ENCODE measurements around the gene MRPS9.

MRPS9 gene

DNA sequence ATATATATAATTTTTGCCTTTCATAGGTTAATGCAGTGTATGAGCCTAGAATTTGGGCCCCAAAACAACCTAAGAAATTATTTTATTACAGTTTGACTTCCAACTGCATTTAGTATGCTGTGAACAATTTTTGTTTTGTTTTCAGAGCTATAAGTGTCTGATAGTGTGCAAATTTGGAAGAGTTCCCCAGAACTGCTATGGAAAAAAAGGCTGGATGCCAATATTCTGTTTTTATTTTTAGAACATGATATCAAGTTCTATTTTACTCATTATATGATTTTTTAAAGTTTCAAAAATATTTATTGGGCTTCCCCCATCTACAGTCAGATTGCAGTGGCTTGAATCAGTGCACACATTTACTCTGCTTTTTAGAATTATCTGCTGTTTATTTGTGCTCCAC lies 42.6 kb downstream of the MRPS9 start:
- DNase-seq: no peak

DNA sequence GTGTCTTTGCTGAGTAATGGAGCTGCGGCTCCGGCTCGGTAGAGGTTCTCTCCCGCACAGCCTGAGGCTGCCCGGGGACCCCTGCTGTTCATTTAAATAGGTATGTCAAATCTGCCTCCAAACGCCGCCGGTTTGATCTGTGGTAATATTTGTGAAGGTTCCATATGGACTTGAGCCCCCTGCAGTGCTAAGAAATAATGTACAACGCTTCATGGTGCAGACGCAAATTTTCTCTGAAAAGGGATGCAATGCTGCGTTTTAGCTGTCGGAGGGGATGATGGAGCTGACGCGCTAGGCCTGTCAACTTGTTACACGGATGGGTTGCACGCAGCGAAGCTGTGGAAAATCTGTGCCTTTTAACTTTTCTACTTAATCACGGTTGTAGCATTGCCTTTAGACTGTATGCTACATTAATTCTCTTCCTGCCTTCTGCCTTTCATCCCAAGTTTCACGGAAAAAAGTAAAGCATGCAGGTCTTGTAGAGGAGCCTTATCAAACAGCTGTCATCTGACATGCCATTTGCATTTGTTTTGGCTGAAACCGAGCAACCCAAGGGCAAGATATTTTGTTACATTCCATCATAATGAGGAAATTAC lies 43.2 kb downstream of the MRPS9 start:
- no peak for DNase-seq

DNA sequence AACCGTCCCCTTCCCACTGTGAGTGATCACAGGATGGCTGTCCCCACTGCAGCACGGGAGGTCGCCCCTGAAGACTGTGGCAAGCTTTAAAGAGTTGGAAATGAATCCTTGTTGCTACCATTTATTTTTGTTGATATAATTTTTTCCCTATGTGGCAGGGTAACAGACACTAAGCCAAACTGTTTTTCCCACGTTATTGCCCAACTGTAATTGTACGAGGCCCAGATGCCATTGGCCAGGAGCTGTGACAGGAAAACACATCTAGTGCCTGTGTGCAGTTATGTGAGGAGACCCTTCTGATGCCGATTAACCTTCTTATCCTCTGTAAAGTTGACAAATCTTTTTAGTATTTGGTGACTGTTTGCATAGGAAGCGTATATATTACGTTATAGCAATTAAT lies 44.2 kb downstream of the MRPS9 start:
- DNase-seq: no peak

DNA sequence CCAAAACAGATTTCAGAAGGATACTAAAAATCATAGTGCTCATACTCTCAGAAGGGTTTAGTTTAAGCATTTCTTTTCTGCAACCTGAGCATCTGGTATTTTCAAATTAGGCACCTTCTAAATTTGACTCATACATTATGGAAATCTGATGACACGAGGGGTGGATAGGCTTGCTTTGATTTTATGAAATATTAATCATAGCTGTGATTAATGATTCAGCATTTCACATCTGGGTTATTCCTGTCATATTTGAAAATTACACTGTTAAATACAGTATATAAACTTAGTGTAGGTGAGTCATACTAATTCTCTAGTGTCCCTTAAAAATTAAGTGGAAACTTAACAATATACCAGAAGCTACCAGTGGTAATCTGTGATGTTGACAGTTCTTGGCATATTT lies 47.7 kb downstream of the MRPS9 start:
- no peak for DNase-seq

DNA sequence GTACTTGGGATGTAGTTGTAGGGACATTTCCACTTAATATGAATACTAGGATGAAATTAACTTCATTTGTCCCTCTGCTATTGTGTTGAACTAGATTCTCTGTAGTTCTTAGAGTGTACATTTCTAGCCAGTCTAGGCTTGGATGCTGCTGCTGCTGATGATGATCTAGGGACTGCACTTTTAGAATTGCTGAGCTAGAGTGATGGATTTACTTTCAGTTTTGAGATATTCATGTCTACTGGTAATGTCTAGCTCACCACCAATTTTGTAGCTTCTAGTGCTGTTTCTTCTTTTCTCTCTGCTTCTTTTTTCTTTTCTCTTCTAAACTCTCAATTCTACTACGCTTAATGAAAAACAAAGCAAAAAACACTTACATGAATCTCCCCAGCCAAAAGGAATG lies 49.4 kb downstream of the MRPS9 start:
- DNase-seq: no peak

DNA sequence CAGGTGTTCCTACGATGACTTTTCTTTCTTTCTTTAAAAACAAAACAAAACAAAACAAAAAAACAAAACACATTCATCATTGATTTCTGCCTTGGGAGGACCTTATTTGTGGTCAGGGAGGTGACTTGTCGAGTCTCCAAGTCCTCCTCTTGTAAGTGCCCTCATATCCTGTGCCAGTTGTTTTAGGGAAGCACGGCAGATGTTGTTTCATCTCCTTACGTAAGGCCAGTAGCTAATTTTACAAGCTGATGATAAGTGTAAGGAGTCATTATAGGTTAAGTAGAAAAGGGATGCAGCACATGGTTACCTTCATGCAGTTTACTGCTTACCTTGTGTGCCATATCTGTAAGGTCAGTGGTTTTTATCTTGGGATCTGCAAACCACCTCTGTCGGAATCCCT lies 52.2 kb downstream of the MRPS9 start:
- DNase-seq: no peak

DNA sequence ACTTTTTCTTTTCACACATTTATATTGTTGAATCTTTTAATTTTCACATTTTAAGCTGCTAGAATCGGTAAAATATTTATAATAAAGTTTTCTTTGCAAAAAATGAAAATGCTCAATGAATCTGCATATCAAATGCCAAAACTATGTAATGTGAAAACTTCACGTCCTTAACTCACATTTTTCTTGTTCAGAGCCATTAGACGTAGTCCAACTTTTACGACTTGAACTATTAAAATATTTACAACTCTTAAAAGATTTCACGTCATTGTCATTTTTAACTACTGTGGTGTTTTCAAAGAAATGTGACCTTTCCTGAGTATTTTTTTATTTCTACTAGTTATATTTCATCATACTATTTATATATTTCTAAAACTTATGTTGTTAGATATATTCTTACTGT lies 54.9 kb downstream of the MRPS9 start:
- DNase-seq: no peak

DNA sequence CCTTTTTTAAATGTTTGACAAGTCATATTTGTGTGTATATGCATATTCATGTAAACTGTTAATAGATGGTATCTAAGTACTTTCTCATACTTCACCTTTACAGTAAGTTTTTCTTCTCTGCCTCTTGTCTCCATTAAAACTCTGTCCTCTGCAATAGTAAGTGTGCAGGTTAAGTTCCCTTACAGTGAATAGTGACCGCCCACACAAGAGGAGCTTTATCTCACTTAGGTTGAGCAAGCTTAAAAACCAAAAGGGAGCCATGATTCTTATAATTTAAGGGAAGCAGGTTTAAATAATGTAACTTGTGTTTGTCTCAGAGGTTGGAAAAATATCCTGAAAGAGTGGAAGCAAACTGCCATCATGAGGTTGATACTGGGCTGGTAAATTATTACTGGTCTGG lies 61.3 kb downstream of the MRPS9 start:
- DNase-seq: no peak

DNA sequence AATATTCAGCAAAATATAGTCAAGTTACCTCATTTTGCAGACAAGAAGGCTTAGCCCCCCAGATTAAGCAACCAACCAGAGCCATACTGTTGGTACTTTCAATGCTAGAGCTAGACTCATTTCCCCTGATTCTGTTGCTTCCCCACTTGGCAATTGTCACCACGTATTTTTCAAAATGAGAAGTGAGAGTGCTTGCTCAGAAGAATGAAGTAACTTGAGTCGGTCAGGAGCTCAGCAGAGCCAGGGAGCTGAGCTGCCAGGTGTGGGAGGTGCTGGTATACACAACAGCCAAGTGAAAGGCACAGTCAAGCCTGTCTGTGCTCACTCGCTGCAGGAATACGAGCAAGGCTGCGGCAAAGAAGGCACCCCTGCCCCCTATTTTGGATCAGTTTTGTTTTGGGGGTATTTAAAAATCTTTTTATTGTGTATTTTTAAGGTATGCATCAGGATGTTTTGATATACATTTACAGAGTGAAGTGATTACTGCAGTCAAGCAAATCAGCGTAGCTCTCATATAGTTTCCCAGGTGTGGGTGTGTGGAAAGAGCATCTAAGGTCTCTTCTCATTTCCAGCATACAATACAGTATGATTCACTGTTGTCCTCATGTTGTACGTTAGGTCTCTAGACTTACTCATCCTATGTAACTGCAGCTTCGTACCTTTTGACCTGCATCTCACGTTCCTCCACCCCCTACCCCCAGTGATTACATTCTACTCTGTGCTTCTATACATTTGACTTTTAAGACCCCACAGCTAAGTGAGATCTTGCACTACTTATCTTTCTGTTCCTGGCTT lies 62.4 kb downstream of the MRPS9 start:
- peak; percentile 49 for DNase-seq

DNA sequence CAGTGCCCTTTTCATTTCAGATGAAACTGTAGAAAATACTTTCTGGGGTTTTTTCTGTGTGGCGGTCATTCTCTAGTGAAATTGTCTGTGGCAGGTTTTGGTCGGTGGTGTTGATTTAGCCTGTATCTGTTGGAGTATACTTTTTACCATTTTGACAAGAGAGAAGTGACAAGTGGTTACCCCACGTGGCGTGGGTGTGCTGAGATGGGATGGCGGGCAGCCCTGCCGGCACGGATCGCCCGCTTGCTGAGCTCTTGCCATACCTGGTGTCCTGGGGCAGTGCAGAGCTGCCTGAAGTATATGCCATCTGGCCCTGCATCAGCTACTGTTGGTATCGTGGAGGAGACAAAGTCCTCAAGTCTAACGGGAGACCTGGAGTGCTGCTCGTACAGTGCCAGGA lies 64.1 kb downstream of the MRPS9 start:
- DNase-seq: no peak

DNA sequence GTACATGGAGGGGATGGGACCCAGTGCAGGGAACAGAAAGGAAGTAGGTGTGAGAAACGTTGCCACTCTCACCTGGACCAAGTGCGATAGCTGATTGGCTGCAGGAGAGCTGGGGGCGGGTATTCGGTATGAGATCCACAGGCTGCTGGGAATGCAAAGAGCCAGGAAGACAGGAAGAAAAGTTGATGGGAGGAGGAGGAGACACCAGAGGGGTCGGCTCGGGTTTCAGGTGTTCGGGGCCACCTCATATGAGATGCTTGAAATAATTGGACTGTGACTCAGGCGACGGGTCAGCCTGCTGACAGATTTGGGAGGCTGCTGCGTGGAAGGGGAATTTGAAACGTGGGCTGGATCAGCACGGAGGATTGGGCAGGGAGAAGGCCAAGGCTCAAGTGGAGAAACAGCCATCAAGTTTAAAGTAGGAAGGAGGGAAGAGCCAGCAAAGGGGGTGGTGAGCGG lies 65.1 kb downstream of the MRPS9 start:
- no peak for DNase-seq

DNA sequence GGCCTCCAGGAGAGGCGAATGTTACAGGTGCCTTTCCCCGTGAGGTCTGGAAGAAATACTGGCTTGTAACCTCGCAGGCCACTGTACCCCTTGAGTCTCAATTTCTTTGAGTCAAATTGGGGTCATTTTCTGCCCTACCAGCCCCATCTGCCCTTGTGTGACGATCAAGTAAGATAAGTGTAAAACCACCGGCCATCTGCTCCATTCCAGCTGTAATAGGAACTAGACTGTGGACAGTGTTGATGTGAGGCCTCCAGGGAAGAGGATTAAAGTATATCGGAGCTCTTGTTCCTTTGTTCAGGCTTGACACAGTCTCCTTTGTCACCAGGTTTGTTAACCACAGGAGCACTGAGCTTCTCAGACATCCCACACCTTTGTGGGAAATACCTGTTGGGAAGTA lies 65.6 kb downstream of the MRPS9 start:
- DNase-seq: no peak

DNA sequence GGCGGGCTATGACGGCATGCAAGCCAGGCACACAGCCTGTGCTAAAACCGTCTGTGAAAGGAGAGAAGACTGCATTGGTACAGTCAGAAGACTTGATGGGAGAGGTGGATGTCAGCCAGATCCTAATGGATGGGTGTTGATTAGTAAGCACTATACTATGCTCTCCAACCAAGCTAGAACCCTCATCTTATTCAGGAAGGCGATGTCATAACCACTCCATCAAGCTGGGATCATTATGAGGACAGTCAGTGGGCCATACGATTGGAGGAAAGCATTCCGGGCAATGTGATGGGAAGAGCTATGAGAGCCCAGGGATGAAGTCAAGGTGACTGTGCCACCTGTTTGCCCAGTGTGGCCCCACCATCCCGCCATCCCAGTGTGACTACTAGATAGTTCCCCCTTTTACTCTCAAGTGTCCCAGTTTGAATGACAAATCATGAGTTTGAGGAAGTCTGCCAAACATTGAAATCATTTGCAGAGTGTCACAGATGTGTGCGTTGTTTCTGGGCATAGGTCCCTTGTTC lies 66.4 kb downstream of the MRPS9 start:
- no peak for DNase-seq

DNA sequence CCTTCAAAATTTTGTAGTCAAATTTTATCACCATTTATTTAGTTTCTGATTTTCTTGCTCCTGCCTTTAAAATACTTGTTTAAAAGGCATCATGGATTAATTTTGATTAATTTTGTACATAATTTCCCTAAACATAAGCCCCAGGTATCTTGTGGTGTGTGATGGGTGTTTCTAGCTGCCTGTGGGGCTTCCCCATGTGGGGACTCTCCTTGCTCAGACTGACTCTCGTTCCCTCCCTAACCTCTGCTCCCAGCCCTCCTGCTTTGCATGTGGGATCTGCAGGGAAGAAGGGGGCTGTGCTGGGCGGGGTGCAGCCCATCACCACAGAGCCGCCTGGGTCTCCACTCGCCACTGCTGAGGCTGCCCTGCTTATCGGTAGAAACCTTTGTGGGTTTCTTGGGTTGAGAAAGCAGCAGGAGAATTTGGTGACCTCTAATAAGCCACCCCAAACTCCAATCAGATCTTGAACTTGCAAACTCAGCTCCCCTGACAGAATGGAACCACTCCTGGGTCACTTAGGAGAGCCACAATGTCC lies 72.5 kb downstream of the MRPS9 start:
- DNase-seq: no peak

DNA sequence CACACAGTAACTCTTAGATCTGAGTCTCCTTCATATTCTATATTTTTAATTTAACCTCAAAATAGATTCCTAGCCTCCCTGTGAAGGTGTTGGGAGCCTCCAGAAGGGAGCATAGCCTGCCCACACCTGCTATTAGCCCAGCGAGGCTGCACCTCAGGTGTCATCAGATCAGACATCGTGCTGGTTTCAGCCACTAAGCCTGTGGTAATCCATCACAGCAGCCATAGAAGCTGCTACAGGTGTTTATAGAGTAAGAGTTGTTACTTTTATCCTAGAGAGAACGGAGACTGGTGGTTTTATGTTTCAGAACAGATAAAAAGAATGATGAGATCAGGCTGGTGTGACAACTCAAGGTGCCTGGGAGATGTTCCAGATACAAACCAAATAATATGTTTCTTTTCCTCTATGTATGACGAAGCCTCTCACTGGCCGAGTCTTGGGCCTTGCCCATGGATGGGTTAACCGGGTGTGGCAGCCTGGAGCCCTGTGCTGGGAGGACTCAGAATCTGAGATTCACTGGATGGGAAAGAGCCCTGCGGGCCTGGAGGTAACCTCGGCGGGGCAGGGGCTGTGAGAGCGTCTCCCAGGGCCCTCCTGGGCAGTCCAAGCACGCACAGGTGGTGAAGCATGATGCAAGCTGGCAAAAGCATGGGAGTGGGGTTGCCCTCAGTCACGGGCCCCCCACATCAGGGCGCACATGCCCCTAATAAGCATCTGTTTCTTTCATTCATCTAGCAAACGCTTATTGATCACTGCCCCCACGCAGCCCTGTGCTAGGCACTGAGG lies 73.7 kb downstream of the MRPS9 start:
- no peak for DNase-seq

DNA sequence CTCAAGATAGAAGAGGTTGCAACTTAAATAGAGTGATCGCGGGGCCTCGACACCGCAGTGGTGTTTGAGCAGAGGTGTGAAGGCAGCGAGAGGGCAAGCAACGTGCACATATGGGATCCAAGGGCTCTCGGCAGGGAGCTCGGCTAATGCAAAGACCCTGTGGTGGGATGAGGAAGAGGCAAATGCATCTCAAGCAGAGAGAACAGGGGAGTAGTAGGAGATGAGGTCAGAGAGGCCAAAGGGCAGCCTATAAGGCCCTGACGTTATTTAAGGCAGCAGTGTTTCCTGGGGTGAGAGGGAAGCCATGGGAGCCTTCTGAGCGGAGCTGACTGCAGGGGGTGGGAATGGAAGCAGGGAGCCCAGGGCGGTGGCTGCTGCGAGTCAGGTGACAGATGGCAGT lies 74.5 kb downstream of the MRPS9 start:
- DNase-seq: no peak

DNA sequence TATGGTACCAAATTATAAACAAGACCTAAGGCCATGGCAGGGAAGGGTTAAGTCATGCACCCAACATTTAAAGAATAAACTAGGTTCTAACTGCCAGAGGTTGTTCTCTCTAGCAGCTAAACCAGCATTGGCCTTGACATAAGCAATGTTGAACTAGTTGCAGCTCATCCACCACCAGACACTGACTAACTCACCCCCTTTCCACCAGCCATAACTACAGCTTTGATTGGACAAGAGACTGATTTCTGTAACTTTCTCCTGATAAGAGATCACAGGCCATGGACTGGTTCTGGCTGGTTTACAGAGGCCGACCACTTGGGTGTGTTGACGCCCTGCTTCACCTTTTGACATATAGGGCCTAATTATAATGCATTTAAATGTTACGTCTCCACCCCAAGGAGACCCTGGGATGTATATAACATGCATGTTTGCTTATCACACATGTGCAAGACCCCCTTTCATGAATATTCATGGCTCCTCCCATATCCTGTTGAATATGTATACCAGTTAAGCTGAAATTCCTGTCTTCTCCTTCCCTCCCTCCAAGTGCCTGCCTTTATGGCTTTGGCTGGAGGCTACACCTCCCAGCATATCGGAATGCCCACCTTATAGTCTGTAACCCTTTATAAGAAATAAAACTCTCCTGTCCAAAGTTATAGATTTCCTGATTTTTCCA lies 75.9 kb downstream of the MRPS9 start:
- DNase-seq: no peak

DNA sequence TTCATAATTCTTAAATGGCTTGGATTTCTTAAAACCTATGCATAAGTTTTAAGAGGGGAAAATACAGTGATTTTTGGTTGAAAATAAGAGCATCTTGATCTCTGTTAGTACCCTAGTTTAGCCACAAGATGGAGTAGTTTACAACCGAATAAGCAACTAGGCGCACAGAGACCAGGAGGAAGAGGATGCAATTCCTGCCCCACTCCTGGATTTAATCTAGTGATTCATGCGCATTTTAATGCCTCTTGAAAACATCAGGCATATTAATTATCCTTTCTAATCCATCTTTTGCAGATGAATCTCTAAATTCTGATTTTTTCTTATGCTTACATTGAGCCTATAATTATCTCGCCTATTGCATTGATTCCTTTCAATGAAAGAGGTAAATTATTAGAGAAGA lies 76.7 kb downstream of the MRPS9 start:
- DNase-seq: peak; percentile 60

DNA sequence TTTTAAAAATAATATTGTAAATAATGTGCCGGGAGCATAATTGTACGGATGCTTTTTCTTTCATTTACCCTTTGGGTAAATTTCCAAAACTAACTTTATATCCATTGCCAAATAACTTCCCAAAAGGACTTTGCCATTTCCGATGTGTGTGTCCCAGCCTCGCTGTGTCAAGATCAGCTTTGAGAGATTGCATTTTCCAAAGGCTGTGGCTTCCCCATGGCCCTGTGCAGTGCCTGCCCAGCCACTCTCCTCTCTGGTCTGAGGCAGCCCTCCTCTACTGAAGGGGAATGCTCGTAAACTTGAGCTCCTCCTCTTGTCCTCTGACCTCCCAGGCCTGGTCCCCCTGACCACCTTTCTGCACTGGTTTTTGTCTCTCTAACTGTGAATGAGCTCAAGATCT lies 78.5 kb downstream of the MRPS9 start:
- DNase-seq: no peak

DNA sequence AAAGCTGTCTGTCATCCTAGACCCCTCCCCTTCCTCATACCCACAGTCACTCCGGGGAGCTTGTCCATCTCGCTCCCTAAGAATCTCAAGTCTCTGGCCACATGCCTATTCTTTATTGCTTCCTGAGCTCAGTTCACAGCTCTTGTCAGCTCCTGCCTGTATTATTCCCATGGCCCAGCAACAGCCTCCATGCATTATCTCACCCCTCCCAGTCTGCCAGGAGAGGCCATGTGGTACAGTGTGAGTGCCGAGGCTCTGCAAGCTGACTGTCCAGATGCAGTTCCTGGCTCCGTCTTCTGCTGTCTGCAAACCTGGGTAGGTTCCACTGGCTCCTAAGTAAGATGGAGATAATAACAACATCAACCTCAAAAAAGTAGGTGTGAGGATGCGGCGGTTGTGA lies 79.7 kb downstream of the MRPS9 start:
- no peak for DNase-seq

DNA sequence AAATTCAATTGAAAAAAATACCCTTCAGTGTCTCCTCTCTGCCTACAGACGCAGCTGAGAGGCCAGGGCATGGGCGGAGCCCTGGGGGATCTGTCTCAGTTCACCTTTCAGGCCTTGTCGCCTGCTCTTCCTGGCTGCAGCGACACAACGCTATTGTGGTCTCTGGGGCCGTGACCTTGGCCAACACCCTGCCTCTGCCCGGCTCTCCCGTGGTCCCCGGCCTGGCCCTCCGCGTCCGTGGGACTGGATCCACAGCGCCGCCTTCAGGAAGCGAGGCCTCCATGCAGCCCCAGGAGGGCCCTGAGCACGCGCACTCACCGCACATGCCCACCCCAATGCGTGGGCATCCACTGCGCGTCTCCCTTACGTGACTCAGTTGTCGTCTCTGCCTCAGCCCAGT lies 81.1 kb downstream of the MRPS9 start:
- no peak for DNase-seq

DNA sequence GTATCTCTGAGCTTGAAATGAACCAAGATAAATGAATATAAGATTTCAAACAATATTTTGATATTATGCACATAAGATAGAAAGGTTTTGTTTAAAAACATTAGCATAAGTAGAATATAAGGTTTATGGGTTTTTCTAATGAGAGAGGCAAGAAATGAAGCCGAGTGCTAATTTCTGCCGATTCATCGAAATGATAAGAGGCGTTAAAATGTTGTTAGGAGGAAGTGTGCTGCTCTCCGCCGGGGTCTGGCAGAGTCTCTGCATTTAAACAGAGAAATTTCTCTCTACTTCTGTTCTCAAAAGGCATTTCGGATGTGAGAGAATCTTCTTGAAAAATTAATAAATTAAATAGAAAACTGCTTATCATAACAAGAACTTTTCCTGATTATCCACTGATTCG lies 83.6 kb downstream of the MRPS9 start:
- DNase-seq: no peak

DNA sequence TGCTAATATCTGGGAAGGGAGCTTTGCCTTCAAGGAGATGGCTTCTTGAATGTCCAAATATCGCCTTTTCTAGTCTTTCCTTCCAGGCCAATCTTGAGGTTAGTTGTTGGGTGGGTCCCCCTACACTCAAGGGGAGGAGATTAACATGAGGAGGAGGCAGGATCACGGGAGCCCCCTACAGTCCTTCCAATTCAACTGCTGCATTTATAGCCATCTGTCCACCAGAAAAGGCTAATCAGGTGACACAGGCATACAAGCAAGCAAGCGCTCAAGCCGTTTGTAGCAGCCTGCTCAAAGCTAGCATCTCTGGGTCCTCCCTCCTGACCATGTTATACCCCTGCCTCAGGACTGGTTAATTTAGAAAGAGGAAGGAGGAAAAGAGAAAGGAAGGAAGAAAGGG lies 87.6 kb downstream of the MRPS9 start:
- DNase-seq: no peak

All from suppressor macrophage treated with lipopolysaccharide for 4 hours (primary cell).